SK-N-SH treated with all-trans-retinoic acid at 6 μM for 48 hours (cell line): ENCODE results near the gene CIZ1.
A peak's percentile ranks its signal among the peaks of the same experiment; 100 is the strongest.
"Not testable (repeated sequence)": the region's sequence is repeated elsewhere in the genome, so short reads cannot be mapped to it uniquely, and the experiment has no call there.

ENCODE experiments used
- ATAC-seq: fragments of 200-7000 bp; cut with Tn5 transposase; 3 replicates; pipeline ENCODE4 v1.9.1; 2020; ENCODE audit warnings: mild to moderate bottlenecking, moderate library complexity
- ARNTL ChIP-seq: fragments of 450-650 bp; formaldehyde crosslinking; IDR thresholded peaks from 2 replicates; pipeline ENCODE4 v1.5.0; 2020; ENCODE audit warnings: low read depth, mild to moderate bottlenecking, moderate library complexity, borderline replicate concordance
- BACH2 ChIP-seq: fragments of 250-450 bp; sonication (Bioruptor Pico); IDR thresholded peaks from 2 replicates; pipeline ENCODE4 v1.9.0; 2021; ENCODE audit warnings: mild to moderate bottlenecking, borderline replicate concordance
- CREB5 ChIP-seq: fragments of 250-450 bp; sonication (Bioruptor Pico); IDR thresholded peaks from 2 replicates; pipeline ENCODE4 v1.5.1; 2020; ENCODE audit warnings: low read depth, mild to moderate bottlenecking, moderate library complexity
- CSRNP3 ChIP-seq: fragments of 250-450 bp; sonication (Bioruptor Pico); IDR thresholded peaks from 2 replicates; pipeline ENCODE4 v1.5.1; 2021; ENCODE audit warnings: mild to moderate bottlenecking, moderate library complexity
- ESRRG ChIP-seq: fragments of 250-450 bp; sonication (Bioruptor Pico); IDR thresholded peaks from 2 replicates; pipeline ENCODE4 v1.6.1; 2021; ENCODE audit warnings: mild to moderate bottlenecking
- ISL1 ChIP-seq: fragments of 250-450 bp; sonication (Bioruptor Pico); IDR thresholded peaks from 2 replicates; pipeline ENCODE4 v2.1.2; 2022; ENCODE audit warnings: mild to moderate bottlenecking, moderate library complexity
- PATZ1 ChIP-seq: fragments of 250-450 bp; sonication (Bioruptor Pico); IDR thresholded peaks from 2 replicates; pipeline ENCODE4 v1.8.0; 2020; ENCODE audit warnings: mild to moderate bottlenecking, moderate library complexity, borderline replicate concordance
- POU6F1 ChIP-seq: fragments of 250-450 bp; sonication (Bioruptor Pico); IDR thresholded peaks from 2 replicates; pipeline ENCODE4 v1.8.0; 2021; ENCODE audit warnings: low read depth, mild to moderate bottlenecking, moderate library complexity, borderline replicate concordance
- PPARA ChIP-seq: fragments of 250-450 bp; sonication (Bioruptor Pico); IDR thresholded peaks from 2 replicates; pipeline ENCODE4 v1.5.0; 2020; ENCODE audit warnings: mild to moderate bottlenecking, borderline replicate concordance
- RARB ChIP-seq: fragments of 250-450 bp; sonication (Bioruptor Pico); IDR thresholded peaks from 2 replicates; pipeline ENCODE4 v1.8.0; 2021; ENCODE audit warnings: mild to moderate bottlenecking, moderate library complexity
- SNAI2 ChIP-seq: fragments of 250-450 bp; sonication (Bioruptor Pico); IDR thresholded peaks from 2 replicates; pipeline ENCODE4 v1.5.0; 2020; ENCODE audit warnings: mild to moderate bottlenecking, moderate library complexity
- TCF4 ChIP-seq: fragments of 250-450 bp; sonication (Bioruptor Pico); IDR thresholded peaks from 2 replicates; pipeline ENCODE4 v1.8.0; 2021; ENCODE audit warnings: mild to moderate bottlenecking, moderate library complexity, borderline replicate concordance
- TOX ChIP-seq: fragments of 250-450 bp; sonication (Bioruptor Pico); IDR thresholded peaks from 2 replicates; pipeline ENCODE4 v1.8.0; 2021; ENCODE audit warnings: mild to moderate bottlenecking, moderate library complexity, borderline replicate concordance
- TSHZ2 ChIP-seq: fragments of 250-450 bp; sonication (Bioruptor Pico); IDR thresholded peaks from 2 replicates; pipeline ENCODE4 v1.5.0; 2020; ENCODE audit warnings: mild to moderate bottlenecking, moderate library complexity
- ZC3H10 ChIP-seq: fragments of 250-450 bp; sonication (Bioruptor Pico); IDR thresholded peaks from 2 replicates; pipeline ENCODE4 v1.5.1; 2021; ENCODE audit warnings: mild to moderate bottlenecking, moderate library complexity
- ZFP3 ChIP-seq: fragments of 250-450 bp; sonication (Bioruptor Pico); IDR thresholded peaks from 2 replicates; pipeline ENCODE4 v1.5.0; 2020; ENCODE audit warnings: mild to moderate bottlenecking, moderate library complexity
- ZFP30 ChIP-seq: fragments of 450-650 bp; formaldehyde crosslinking; IDR thresholded peaks from 2 replicates; pipeline ENCODE4 v1.5.0; 2022; ENCODE audit warnings: mild to moderate bottlenecking, moderate library complexity
- ZNF565 ChIP-seq: fragments of 450-650 bp; formaldehyde crosslinking; conservative IDR thresholded peaks from 2 replicates; pipeline ENCODE4 v1.5.0; 2020; ENCODE audit warnings: low read depth, mild to moderate bottlenecking, moderate library complexity
- ZNF70 ChIP-seq: fragments of 450-650 bp; formaldehyde crosslinking; IDR thresholded peaks from 2 replicates; pipeline ENCODE4 v1.5.0; 2020; ENCODE audit warnings: mild to moderate bottlenecking, moderate library complexity
- ZNF8 ChIP-seq: fragments of 450-650 bp; formaldehyde crosslinking; IDR thresholded peaks from 2 replicates; pipeline ENCODE4 v1.5.0; 2020; ENCODE audit warnings: mild to moderate bottlenecking, moderate library complexity

Gene CIZ1

GRCh38 chr9:128191406-128192046 lies at the start of gene CIZ1:
CIZ1 (minus strand) TSS chr9:128191572; CDS start chr9:128190857, 715 bp downstream.
- TF ChIP-seq POU6F1 (CRISPR knock-in tag): no peak
- TF ChIP-seq RARB (CRISPR knock-in tag): no peak
- no peak for TF ChIP-seq ZNF8 (CRISPR knock-in tag)
- TF ChIP-seq SNAI2 (CRISPR knock-in tag): peak; percentile 17; the same call in 1 of the 2 replicates
- TF ChIP-seq TCF4: no peak
- TF ChIP-seq TOX (CRISPR knock-in tag): no peak
- no peak for TF ChIP-seq ISL1 (CRISPR knock-in tag)
- no peak for TF ChIP-seq ESRRG (CRISPR knock-in tag)

GRCh38 chr9:128233817-128234406 lies 42.5 kb upstream of the CIZ1 start:
- ATAC-seq: no peak
- TF ChIP-seq CSRNP3 (no peak), ESRRG (CRISPR knock-in tag) (no peak), ZNF8 (CRISPR knock-in tag) (no peak), ZNF70 (CRISPR knock-in tag) (no peak), RARB (CRISPR knock-in tag) (no peak), ISL1 (CRISPR knock-in tag) (no peak)

More at GRCh38 chr9:128191406-128192046, at the start of gene CIZ1:
- peak; percentile 93 for ATAC-seq

- ATAC-seq: no peak; the same call in 1 of the 3 replicates
- TF ChIP-seq ARNTL (CRISPR knock-in tag): no peak
Observed at GRCh38 chr9:128232528-128233428, 41.4 kb upstream of the CIZ1 start.

- TF ChIP-seq ZNF8 (CRISPR knock-in tag): no peak
- no peak for TF ChIP-seq TSHZ2 (CRISPR knock-in tag)
- no peak for TF ChIP-seq ZNF70 (CRISPR knock-in tag)
- no peak for TF ChIP-seq ZFP30 (CRISPR knock-in tag)
- no peak for TF ChIP-seq PATZ1
- TF ChIP-seq BACH2 (CRISPR knock-in tag): no peak
- no peak for TF ChIP-seq ZFP3 (CRISPR knock-in tag)
- TF ChIP-seq PPARA: no peak
- no peak for TF ChIP-seq ZC3H10 (CRISPR knock-in tag)
- no peak for TF ChIP-seq RARB (CRISPR knock-in tag)
- TF ChIP-seq CREB5 (CRISPR knock-in tag): no peak
- no peak for TF ChIP-seq TCF4
- no peak for TF ChIP-seq SNAI2 (CRISPR knock-in tag)
- no peak for TF ChIP-seq TOX (CRISPR knock-in tag)
- TF ChIP-seq ZNF565 (CRISPR knock-in tag): no peak
- no peak for TF ChIP-seq ESRRG (CRISPR knock-in tag)
- no peak for ATAC-seq
Observed at GRCh38 chr9:128231638-128232527, 40.5 kb upstream of the CIZ1 start.

GRCh38 chr9:128230897-128231296 lies 39.5 kb upstream of the CIZ1 start:
- not testable (repeated sequence) for ATAC-seq
